ENCODE measurements around the gene AGAP1.

DNA sequence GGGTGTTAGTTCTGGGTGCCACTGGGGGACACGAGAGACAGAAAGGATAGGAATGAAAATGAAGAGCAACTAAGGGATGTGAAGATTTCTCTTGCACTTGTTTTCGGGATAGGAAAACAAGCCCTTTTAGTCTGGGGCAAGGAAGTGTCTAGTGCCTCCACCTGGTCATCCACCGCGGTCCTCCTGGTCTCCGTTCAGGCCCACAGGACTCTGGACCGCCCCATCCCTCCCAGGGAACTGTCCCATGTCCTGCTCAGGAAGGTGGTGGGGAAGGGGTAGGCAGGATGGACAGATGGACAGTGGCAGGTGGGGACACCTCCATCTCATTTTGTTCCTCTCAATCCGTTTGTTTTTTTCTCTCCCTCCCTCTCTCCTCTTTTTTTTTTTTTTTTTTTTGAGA is 45.9 kb downstream of the AGAP1 start:
- TF ChIP-seq, protein P1, sequence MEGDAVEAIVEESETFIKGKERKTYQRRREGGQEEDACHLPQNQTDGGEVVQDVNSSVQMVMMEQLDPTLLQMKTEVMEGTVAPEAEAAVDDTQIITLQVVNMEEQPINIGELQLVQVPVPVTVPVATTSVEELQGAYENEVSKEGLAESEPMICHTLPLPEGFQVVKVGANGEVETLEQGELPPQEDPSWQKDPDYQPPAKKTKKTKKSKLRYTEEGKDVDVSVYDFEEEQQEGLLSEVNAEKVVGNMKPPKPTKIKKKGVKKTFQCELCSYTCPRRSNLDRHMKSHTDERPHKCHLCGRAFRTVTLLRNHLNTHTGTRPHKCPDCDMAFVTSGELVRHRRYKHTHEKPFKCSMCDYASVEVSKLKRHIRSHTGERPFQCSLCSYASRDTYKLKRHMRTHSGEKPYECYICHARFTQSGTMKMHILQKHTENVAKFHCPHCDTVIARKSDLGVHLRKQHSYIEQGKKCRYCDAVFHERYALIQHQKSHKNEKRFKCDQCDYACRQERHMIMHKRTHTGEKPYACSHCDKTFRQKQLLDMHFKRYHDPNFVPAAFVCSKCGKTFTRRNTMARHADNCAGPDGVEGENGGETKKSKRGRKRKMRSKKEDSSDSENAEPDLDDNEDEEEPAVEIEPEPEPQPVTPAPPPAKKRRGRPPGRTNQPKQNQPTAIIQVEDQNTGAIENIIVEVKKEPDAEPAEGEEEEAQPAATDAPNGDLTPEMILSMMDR (IDR thresholded peaks at IDR 0.05): no peak
- no peak for TF ChIP-seq POLR2A (IDR thresholded peaks at IDR 0.05)

Measured in uterus (tissue), 2 donors.